Activated CD4-positive, alpha-beta T cell treated with anti-CD3 and anti-CD28 coated beads, Interleukin-2, amount 50 U/mL, for 4 hours (primary cell): ENCODE measurements around the gene DCTN4.

Source experiments
- DNase-seq, 2 experiments: peaks; one replicate each; pipeline ENCODE4 v3.0.0-alpha.2; 2020

The DCTN4 gene

GRCh38 chr5:150731669-150732242 lies 27.1 kb downstream of the DCTN4 start:
- DNase-seq = no peak

GRCh38 chr5:150729859-150730258 lies 29.0 kb downstream of the DCTN4 start:
- DNase-seq = no peak

GRCh38 chr5:150723845-150724244 lies 35.0 kb downstream of the DCTN4 start:
- no peak for DNase-seq

DNA sequence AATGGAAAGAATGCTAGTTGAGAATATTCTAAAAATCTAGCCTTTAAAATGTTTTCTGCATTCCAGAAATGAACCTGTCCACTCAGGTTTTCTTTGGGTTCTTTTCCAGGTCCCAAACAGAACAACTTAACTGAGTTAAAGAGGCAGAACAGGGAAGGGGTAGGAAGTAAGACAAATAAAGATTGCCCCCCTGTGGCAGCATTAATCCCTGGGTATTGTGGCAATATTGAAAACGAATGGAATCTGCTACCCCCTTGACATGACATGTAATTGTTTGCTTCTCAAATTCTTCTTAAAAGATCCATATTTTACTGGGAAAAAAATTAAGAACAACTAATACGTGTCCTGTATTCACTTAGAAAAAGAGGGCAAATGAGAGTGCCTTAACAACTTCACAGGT lies 48.7 kb downstream of the DCTN4 start:
- DNase-seq = no peak

DNA sequence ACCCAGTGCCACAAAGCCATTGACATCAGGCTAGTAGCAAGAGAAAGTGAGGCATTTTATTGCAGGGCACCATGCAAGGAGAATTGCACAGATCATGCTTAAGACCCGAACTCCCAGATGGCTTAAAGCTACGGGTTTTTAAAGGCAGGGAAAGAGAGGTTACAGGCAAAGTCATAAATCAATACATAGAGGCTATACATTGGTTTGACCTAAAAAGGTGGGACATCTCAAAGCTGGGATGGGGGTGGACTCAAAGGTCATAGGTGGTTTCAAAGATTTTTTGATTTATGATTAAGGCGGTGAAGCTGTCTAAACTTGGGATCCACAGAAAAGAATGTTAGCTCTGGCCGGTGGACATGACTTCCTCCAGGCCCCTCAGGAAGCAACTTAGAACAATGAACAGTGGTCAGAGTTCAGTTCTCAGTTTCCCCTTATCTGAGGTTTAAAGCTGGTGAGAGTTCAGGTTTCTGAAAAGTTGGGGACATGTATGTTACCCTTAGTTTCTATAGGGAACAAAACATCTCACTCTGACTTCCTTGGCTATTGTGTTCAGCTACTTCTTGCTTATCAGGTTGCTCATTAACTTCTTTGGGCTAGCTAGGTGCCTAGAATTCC lies 51.9 kb downstream of the DCTN4 start:
- no peak for DNase-seq

DNA sequence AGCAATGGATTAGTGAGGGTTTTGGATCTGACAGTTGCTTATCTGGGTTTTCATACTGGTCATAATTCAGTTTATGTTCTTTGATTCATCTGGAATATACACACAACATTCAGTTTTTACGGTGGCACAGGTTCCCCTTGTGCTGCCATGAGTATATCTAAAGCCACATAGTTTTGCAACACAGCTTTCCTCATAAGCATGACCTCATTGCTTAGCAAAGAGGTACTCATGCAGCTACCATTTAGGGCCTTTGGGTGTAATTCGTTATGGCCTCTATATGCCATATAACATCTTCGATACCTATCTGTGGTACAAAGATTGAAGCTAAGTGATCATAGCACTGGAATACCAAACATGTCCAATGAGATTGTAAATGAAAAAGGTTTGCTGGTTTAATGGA lies 55.1 kb downstream of the DCTN4 start:
- no peak for DNase-seq

- DNase-seq = peak; percentile 87 to 88
These were observed 58.0 kb downstream of the DCTN4 start, which contains the start of gene RBM22 for GRCh38 chr5:150700594-150701377. Gene RBM22 (minus strand): TSS chr5:150701062. CDS start chr5:150700985, 77 bp downstream.

DNA sequence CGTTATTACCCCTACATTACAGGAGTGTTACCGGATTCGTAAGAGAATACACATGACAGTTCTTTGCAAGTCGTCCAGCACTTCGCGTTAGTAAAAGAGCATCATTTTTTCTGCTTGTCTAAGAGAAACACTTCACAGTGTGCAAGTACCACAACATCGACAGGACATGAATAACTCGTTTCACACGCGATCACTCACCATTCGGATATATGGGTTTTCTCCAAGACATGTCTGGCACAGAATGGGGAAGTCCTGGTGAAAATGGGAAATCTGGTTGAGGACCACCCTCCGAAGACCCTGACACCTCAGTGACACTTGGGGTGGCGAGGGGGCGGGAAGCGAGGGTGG lies 58.6 kb downstream of the DCTN4 start:
- DNase-seq = no peak

GRCh38 chr5:150694612-150695011 lies 64.2 kb downstream of the DCTN4 start:
- no peak for DNase-seq

- DNase-seq = no peak
These were observed 66.5 kb downstream of the DCTN4 start for GRCh38 chr5:150692276-150692675.

- DNase-seq = no peak
These were observed 68.1 kb downstream of the DCTN4 start for GRCh38 chr5:150690760-150691159.

DNA sequence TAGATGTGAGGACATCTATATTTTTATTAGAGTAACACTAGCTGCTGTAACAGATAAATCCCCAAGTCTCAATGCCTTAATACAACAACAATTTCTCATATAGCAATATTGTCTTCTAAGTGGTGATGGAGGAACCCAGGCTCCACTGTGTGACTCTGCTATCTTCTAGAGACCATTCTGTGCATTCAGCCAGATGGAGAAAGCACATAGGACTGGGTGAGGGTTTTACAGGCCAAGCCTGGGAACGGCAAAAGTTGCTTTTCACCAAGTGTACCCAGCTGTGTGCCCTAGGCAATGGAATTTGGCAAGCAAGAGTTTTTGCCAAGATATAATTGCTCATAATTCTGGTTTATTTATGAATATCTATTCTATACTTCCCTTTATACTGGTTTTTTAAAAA lies 69.7 kb downstream of the DCTN4 start:
- no peak for DNase-seq

DNA sequence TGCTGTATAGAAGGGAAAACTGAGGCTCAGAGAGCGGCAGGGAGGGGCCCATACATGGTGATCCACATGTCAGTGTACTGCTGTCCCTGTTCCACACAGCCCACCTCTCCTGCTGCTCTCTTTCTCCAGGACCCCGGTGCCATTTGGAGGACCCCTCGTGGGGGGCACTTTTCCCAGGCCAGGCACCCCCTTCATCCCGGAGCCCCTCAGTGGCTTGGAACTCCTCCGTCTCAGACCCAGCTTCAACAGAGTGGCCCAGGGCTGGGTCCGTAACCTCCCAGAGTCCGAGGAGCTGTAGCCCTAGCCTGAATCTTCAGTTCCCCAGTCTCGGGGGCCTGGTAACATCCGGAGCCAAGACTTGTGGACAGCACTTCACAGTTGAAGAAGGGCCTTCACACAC lies 82.2 kb downstream of the DCTN4 start:
- no peak for DNase-seq

GRCh38 chr5:150675069-150675468 lies 83.7 kb downstream of the DCTN4 start:
- DNase-seq = no peak

DNA sequence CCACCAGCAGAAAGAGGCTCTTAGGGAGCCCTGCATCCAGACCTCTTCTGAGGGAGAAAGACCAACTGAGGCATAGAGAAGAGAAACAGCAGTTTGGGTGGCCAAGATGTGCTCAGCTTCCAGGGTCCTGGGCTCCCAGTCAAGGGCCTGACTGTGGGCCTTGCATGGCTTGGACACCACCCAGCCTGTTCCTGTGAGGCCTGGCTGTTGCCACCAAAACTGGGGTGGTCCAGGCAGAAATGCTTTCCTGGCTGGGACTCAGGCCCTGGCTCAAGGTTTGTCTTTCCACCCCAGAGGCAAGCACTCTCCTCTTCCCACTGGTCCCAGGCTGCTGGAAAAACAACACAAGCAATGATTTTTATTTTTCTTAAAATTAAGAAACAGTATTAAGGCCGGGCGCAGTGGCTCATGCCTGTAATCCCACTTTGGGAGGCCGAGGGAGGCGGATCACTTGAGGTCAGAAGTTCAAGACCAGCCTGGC lies 84.4 kb downstream of the DCTN4 start:
- DNase-seq = no peak

- DNase-seq = no peak
These were observed 85.9 kb downstream of the DCTN4 start for GRCh38 chr5:150672884-150673275.

DNA sequence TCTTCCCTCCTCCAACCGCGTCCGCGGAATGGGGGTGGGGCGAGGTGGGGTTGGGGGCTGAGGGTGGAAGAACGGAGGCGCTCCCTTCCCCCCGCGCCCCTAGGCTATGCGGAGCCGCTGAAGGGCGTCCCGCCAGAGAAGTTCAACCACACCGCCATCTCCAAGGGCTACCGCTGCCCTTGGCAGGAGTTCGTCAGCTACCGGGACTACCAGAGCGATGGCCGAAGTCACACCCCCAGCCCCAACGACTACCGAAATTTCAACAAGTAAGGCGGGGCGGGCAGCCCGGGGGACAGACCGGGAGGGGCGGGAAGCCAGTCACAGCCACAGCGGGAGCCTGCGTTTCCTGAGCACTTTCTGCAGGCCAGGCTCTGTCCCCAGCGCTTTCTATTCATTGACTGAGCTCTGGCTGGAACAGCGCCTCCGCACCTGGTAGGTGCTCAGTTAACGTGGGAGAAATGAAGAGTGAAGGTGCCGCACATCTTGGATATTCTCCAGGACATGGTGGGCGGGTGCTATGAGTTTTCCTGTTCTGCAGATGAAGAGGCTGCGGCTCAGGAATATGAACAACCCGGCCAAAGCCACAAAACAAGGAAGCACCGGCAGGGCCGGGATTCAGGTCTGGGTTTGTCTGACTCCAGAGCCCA lies 86.5 kb downstream of the DCTN4 start:
- peak in 1 of 2 experiments; percentile 7 for DNase-seq

DNA sequence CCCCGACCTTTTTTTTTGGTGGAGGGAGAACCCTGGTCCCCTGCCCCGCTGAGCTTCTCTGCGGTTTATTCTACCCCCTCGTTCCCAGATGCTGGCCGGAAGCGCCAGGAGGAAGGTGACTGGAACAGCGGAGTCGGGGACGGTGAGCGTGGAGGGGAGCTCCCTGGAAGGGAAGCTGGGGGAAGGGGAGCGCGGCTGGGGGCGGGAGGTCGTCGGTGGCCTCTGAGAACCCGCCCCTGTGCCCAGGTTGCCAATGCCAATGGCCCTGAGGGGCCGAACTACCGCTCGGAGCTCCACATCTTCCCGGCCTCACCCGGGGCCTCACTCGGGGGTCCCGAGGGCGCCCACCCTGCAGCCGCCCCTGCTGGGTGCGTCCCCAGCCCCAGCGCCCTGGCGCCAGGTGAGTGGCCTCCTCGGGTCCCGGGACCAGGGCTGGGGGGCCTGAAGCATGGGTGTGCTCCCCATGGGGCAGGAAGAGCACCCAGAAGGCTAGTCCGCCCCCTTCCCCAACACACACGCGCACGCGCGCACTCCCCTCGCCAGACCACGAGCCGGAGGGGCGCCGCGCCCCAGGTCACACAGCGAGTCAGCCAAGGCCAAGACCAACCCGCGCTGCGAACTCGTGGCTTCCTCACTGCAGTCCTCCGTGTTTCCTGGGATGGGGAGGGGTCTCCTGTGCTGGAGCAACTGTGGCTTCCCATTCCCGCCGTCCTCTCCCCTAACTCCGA lies 87.1 kb downstream of the DCTN4 start:
- DNase-seq = no peak

DNA sequence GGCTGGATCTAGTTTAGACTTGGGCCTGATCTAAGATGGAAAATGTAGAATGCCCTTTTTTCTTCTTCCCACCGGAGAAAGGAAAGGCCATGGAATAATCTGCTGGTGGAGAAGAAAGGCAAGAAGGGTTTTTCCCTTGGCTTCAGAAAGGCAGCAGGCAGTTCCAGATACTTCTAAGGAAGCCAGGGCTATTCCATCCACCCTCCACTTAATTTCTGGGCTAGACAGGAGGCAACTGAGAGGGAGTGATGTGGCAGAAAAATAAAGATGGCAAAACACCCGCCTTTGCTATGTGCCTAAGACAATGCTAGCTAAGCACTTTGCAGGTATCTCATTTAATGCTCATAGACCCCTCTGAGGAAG lies 87.9 kb downstream of the DCTN4 start:
- no peak for DNase-seq

DNA sequence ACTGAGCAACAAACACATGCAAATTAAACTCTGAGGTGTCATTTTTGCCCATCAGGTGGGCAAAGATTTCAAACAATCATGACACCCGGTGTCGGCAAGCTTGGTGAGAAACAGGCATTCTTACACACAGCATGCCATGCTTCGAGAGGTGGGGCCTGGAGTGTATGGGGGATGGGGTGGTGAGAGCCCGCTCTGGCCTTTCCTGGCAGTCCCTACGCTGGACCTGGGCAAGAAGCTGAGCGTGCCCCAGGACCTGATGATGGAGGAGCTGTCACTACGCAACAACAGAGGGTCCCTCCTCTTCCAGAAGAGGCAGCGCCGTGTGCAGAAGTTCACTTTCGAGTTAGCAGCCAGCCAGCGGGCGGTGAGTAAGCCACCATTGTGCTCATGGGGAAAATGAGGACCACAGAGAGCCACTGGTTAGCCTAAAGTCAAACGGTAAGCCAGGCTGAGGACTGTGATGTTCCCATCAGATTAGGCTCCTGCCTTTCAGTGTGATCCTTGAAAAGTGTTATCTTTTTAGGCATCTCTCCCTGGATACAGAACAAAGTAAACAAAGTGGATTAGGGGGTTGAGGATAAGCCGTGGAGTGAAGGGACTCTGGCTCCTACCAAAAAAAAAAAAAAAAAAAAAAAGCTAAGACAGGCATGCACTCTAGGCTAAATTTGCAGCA lies 88.4 kb downstream of the DCTN4 start:
- no peak for DNase-seq

GRCh38 chr5:150665044-150665443 lies 93.8 kb downstream of the DCTN4 start:
- DNase-seq = no peak

- no peak for DNase-seq
These were observed 94.9 kb downstream of the DCTN4 start for GRCh38 chr5:150663936-150664335.
